HEK293 (cell line): ENCODE measurements around the gene PMAIP1.

Source experiments
- CTCF ChIA-PET: fragments of 350-600 bp; formaldehyde crosslinking; extraction: SDS; loops from one replicate; lab custom pipeline; 2021; ENCODE audit warnings: antibody characterized with exemption; lab: Yijun Ruan, JAX
- POLR2A ChIA-PET: fragments of 300-600 bp; formaldehyde crosslinking; extraction: SDS; loops from one replicate; lab custom pipeline; 2020; ENCODE audit warnings: antibody characterized with exemption, inconsistent platforms; lab: Yijun Ruan, JAX
- H3K27ac ChIP-seq: fragments of 200-500 bp; sonication (Bioruptor generic); 2 replicates; pipeline ENCODE4 v1.5.1; 2014; ENCODE audit warnings: low read depth, low read length, control low read depth, inconsistent platforms; ENCODE audit errors: extremely low read depth
- H3K36me3 ChIP-seq, 2 experiments: fragments of 200-500 bp in 1 of 2; sonication (Bioruptor generic) in 1 of 2; 1 replicate in 1 of 2; 2 replicates in 1 of 2; pipeline ENCODE4 v1.5.1; 2014 to 2017; ENCODE audit warnings: inconsistent platforms in 2 of 2, low read length in 2 of 2; ENCODE audit not compliant: control insufficient read depth in 2 of 2, insufficient read depth in 1 of 2
- H3K4me1 ChIP-seq: fragments of 200-500 bp; sonication (Bioruptor generic); 2 replicates; pipeline ENCODE4 v1.5.1; 2014; ENCODE audit warnings: mild to moderate bottlenecking, low read length, inconsistent platforms; ENCODE audit not compliant: control insufficient read depth, insufficient read depth
- H3K4me3 ChIP-seq: 2 replicates; pipeline ENCODE4 v1.5.1; 2011; ENCODE audit warnings: low read depth, mild to moderate bottlenecking, control low read depth, low read length, moderate library complexity
- H3K9me3 ChIP-seq: fragments of 200-500 bp; sonication (Bioruptor generic); 2 replicates; pipeline ENCODE4 v1.5.1; 2014; ENCODE audit warnings: low read depth, low read length, inconsistent platforms; ENCODE audit not compliant: control insufficient read depth, insufficient read depth
- ATF2 ChIP-seq: fragments of 450-650 bp; formaldehyde crosslinking; IDR thresholded peaks from 2 replicates; pipeline ENCODE4 v1.5.1; 2016; ENCODE audit warnings: missing biosample characterization, missing genetic modification characterization, low read depth
- PRDM4 ChIP-seq: fragments of 450-650 bp; formaldehyde crosslinking; IDR thresholded peaks from 2 replicates; pipeline ENCODE4 v1.5.1; 2017; ENCODE audit warnings: missing biosample characterization, missing genetic modification characterization
- PRDM6 ChIP-seq: fragments of 450-650 bp; formaldehyde crosslinking; IDR thresholded peaks from 2 replicates; pipeline ENCODE4 v1.5.1; 2017; ENCODE audit warnings: missing biosample characterization, missing genetic modification characterization
- SCRT1 ChIP-seq: fragments of 450-650 bp; formaldehyde crosslinking; IDR thresholded peaks from 2 replicates; pipeline ENCODE4 v1.5.1; 2016; ENCODE audit warnings: missing biosample characterization, missing genetic modification characterization, borderline replicate concordance
- SP3 ChIP-seq: fragments of 450-650 bp; formaldehyde crosslinking; IDR thresholded peaks from 2 replicates; pipeline ENCODE4 v1.5.1; 2016; ENCODE audit warnings: missing biosample characterization, missing genetic modification characterization
- ZBTB21 ChIP-seq: fragments of 450-650 bp; formaldehyde crosslinking; IDR thresholded peaks from 2 replicates; pipeline ENCODE4 v1.5.1; 2017; ENCODE audit warnings: missing biosample characterization, missing genetic modification characterization
- ZBTB8A ChIP-seq: fragments of 450-650 bp; formaldehyde crosslinking; IDR thresholded peaks from 2 replicates; pipeline ENCODE4 v1.5.1; 2016; ENCODE audit warnings: missing biosample characterization, missing genetic modification characterization
- ZNF169 ChIP-seq: fragments of 450-650 bp; formaldehyde crosslinking; IDR thresholded peaks from 2 replicates; pipeline ENCODE4 v1.5.1; 2016; ENCODE audit warnings: missing biosample characterization, missing genetic modification characterization
- ZNF221 ChIP-seq: fragments of 450-650 bp; formaldehyde crosslinking; IDR thresholded peaks from 2 replicates; pipeline ENCODE4 v1.5.1; 2017; ENCODE audit warnings: missing biosample characterization, missing genetic modification characterization, borderline replicate concordance
- ZNF223 ChIP-seq: fragments of 450-650 bp; formaldehyde crosslinking; IDR thresholded peaks from 2 replicates; pipeline ENCODE4 v1.5.1; 2016; ENCODE audit warnings: missing biosample characterization, missing genetic modification characterization
- ZNF302 ChIP-seq: fragments of 450-650 bp; formaldehyde crosslinking; IDR thresholded peaks from 2 replicates; pipeline ENCODE4 v1.5.1; 2016; ENCODE audit warnings: missing biosample characterization, missing genetic modification characterization, low read depth
- ZNF362 ChIP-seq: fragments of 450-650 bp; formaldehyde crosslinking; IDR thresholded peaks from 2 replicates; pipeline ENCODE4 v1.5.1; 2016; ENCODE audit warnings: missing biosample characterization, missing genetic modification characterization
- ZNF423 ChIP-seq: fragments of 450-650 bp; formaldehyde crosslinking; IDR thresholded peaks from 2 replicates; pipeline ENCODE4 v1.5.1; 2016; ENCODE audit warnings: missing biosample characterization, missing genetic modification characterization
- ZNF580 ChIP-seq: fragments of 450-650 bp; formaldehyde crosslinking; IDR thresholded peaks from 2 replicates; pipeline ENCODE4 v1.5.1; 2016; ENCODE audit warnings: missing biosample characterization, missing genetic modification characterization
- ZNF600 ChIP-seq: fragments of 450-650 bp; formaldehyde crosslinking; IDR thresholded peaks from 2 replicates; pipeline ENCODE4 v1.5.1; 2016; ENCODE audit warnings: missing biosample characterization, missing genetic modification characterization
- ZNF626 ChIP-seq: fragments of 450-650 bp; sonication (Bioruptor Pico); formaldehyde crosslinking; IDR thresholded peaks from 2 replicates; pipeline ENCODE4 v1.5.1; 2018; ENCODE audit warnings: missing biosample characterization, missing genetic modification characterization, inconsistent platforms
- ZNF701 ChIP-seq: fragments of 450-650 bp; formaldehyde crosslinking; IDR thresholded peaks from 2 replicates; pipeline ENCODE4 v1.5.1; 2016; ENCODE audit warnings: missing biosample characterization, missing genetic modification characterization
- ZNF704 ChIP-seq: fragments of 450-650 bp; formaldehyde crosslinking; IDR thresholded peaks from 2 replicates; pipeline ENCODE4 v1.5.1; 2016; ENCODE audit warnings: missing biosample characterization, missing genetic modification characterization

Gene PMAIP1

GRCh38 chr18:59907172-59907571 lies 7.4 kb downstream of the PMAIP1 start (continued):
- TF ChIP-seq ATF2 (peak; percentile 86), ZBTB21 (no peak), ZNF600 (tag by site-specific recombination) (no peak), ZNF223 (tag by site-specific recombination) (no peak), PRDM4 (tag by site-specific recombination) (peak; percentile 94), ZNF626 (tag by site-specific recombination) (no peak)
- TF ChIP-seq, all 188 proteins: peak for 11

- H3K4me1 ChIP-seq: peaks cover 43% of the 10 kb centered on the region
- POLR2A ChIA-PET: interaction anchor here (0.7 to 1.9 kb wide), 4 partner anchors 11 to 80 kb away, joined by 3 to 5 read pairs (median 3); no protein-coding TSS in a partner anchor
Observed at GRCh38 chr18:59907660-59908059, 7.9 kb downstream of the PMAIP1 start.

GRCh38 chr18:59908799-59909198 lies 9.0 kb downstream of the PMAIP1 start:
- TF ChIP-seq PRDM6 (peak; percentile 13; the same call in 1 of the 2 replicates), ZNF600 (tag by site-specific recombination) (0 out of 2 replicates have a peak, but pooled peaks have one; percentile 9), ZNF362 (tag by site-specific recombination) (peak; percentile 55), SP3 (tag by site-specific recombination) (no peak)
- CTCF ChIA-PET: interaction anchor here (0.6 to 1.0 kb wide), 2 partner anchors 139 to 506 kb away, joined by 3 read pairs; no protein-coding TSS in a partner anchor

More at GRCh38 chr18:59907660-59908059, 7.9 kb downstream of the PMAIP1 start:
- H3K36me3 ChIP-seq: peaks cover 15 to 21% of the 10 kb centered on the region in 2 experiments
- H3K27ac ChIP-seq: no peak overlapping the region
- no peaks in the 10 kb centered on the region for H3K9me3 ChIP-seq
- CTCF ChIA-PET: interaction anchor here (0.6 to 1.0 kb wide), 2 partner anchors 67 to 505 kb away, joined by 3 read pairs; no protein-coding TSS in a partner anchor
- TF ChIP-seq ZNF302 (tag by site-specific recombination) (no peak), SCRT1 (tag by site-specific recombination) (no peak), ZBTB21 (no peak), ZNF423 (no peak), ZBTB8A (tag by site-specific recombination) (no peak), ZNF701 (tag by site-specific recombination) (no peak), ZNF169 (tag by site-specific recombination) (no peak), ZNF704 (tag by site-specific recombination) (no peak), ZNF580 (no peak), ZNF221 (tag by site-specific recombination) (no peak)
- TF ChIP-seq, all 188 proteins: peak for 0
- H3K4me3 ChIP-seq: no peak overlapping the region

More at GRCh38 chr18:59908799-59909198, 9.0 kb downstream of the PMAIP1 start:
- Histone ChIP-seq H3K36me3 (peaks cover 7 to 9% of the 10 kb centered on the region in 2 experiments), H3K27ac (peak overlapping the region; percentile 27), H3K4me1 (peaks cover 43% of the 10 kb centered on the region), H3K9me3 (peaks cover 2% of the 10 kb centered on the region; the same call in 1 of the 2 replicates), H3K4me3 (no peak overlapping the region)
- POLR2A ChIA-PET: interaction anchor here (0.6 to 2.8 kb wide), 4 partner anchors 8 to 1569 kb away, joined by 3 to 22 read pairs (median 4); partner anchors contain the start of gene PMAIP1
